Lung (tissue), 12 donors: ENCODE data around the gene MRPL44. TPM values are rescaled to one million over a fixed set of nuclear protein-coding genes. Genes with fewer than 3 reads are reported as not detected.
A peak's percentile ranks its signal among the peaks of the same experiment; 100 is the strongest.

ENCODE experiments used
- ATAC-seq: fragments of 200-7000 bp; cut with Tn5 transposase; one replicate; pipeline ENCODE4 v1.9.1; 2020; ENCODE audit warnings: moderate number of reproducible peaks; ENCODE audit not compliant: insufficient read depth, low FRiP score
- DNase-seq, 3 donors: peaks; one replicate each; pipeline ENCODE4 v3.0.0-alpha.2; 2013 to 2017
- H3K27ac ChIP-seq, 2 donors: one replicate each; pipeline ENCODE4 v1.5.1; 2013; ENCODE audit warnings: mild to moderate bottlenecking in 2 of 2, moderate library complexity in 2 of 2, control low read depth in 1 of 2, inconsistent platforms in 1 of 2, low read depth in 1 of 2, low read length in 1 of 2
- H3K27me3 ChIP-seq, 3 donors: one replicate each; pipeline ENCODE4 v1.5.1; 2013; ENCODE audit warnings: low read length in 2 of 3; ENCODE audit not compliant: control insufficient read depth in 3 of 3, insufficient read depth in 3 of 3
- H3K36me3 ChIP-seq, 4 donors: one replicate each; pipeline ENCODE4 v1.5.1; 2013; ENCODE audit warnings: low read length in 4 of 4, mild to moderate bottlenecking in 1 of 4, moderate library complexity in 1 of 4; ENCODE audit not compliant: control insufficient read depth in 4 of 4, insufficient read depth in 4 of 4
- H3K4me1 ChIP-seq, 5 donors: one replicate each; pipeline ENCODE4 v1.5.1; 2013; ENCODE audit warnings: low read length in 5 of 5, mild to moderate bottlenecking in 2 of 5, moderate library complexity in 1 of 5; ENCODE audit not compliant: control insufficient read depth in 5 of 5, insufficient read depth in 5 of 5
- H3K4me3 ChIP-seq: one replicate; pipeline ENCODE4 v1.5.1; 2013; ENCODE audit warnings: mild to moderate bottlenecking, control low read depth, moderate library complexity
- H3K9ac ChIP-seq, 2 donors: one replicate each; pipeline ENCODE4 v1.5.1; 2013; ENCODE audit warnings: low read length in 2 of 2, control low read depth in 1 of 2; ENCODE audit not compliant: insufficient read depth in 1 of 2
- H3K9me3 ChIP-seq, 4 donors: one replicate each; pipeline ENCODE4 v1.5.1; 2013; ENCODE audit warnings: low read length in 3 of 4, mild to moderate bottlenecking in 1 of 4, moderate library complexity in 1 of 4; ENCODE audit not compliant: control insufficient read depth in 4 of 4, insufficient read depth in 3 of 4
- WGBS, 2 donors: extraction: QIAGEN DNeasy Blood & Tissue Kit; methylation state at CpG; one replicate each; pipeline ENCODE4 v1.1.7; 2013; 5-methylcytosine and 5-hydroxymethylcytosine counted together
- polyA plus RNA-seq, 2 donors: library from polyadenylated mRNA; stranded (reverse); fragments of 200-250 nt; gene quantifications; one replicate each; pipeline ENCODE4 v1.2.1, GENCODE V29; 2013
- total RNA-seq, 2 donors: library from RNA; depleted of rRNA in 1 of 2; stranded (reverse); fragments of >200 nt in 1 of 2; gene quantifications; one replicate each; pipeline ENCODE4 v1.2.1, GENCODE V29; 2014 to 2021
- TF ChIP-seq, protein P1 (sequence below): IDR thresholded peaks from 2 replicates; pipeline ENCODE4 v1.5.1; 2012; ENCODE audit warnings: mild to moderate bottlenecking; ENCODE audit errors: control extremely low read depth, extremely low read depth
- donor health status: control.
- donor health status: control.
- donor health status: Bipolar disorder and iron deficiency.
- donor health status: healthy.
- donor health status: DM: yes; HTN: yes; CAD: no.

MRPL44 gene
- total and polyA plus RNA-seq, 4 donors, result 20.4 to 23.1 (median 21.5) TPM

DNA sequence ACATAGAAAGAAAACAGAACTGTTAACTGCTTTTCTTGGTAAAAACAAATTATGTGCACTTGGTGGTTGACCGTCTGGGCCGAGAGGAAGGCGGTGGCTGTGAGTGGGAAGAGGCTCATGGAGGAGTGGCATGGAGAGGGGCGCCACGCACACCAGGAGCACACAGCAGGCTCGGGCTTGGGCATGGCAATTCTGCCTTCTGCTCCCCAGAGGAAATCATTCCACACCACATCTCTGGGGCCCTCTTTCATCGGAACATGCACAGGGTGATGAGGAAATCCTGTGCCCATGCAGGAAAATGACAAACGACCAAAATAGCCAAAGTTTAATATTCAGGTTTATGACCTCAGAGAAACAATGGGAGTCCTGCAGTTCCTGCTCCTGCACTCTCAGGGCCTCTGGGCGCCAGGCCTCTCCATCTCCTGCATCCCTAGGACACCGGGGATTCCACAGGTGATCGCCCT lies 38.6 kb upstream of the MRPL44 start:
- Histone ChIP-seq H3K36me3 (peaks cover 0 to 14% (median 10%) of the 10 kb centered on the region in 4 donors), H3K4me1 (peaks cover 10 to 26% (median 13%) of the 10 kb centered on the region in 5 donors), H3K9me3 (no peaks in the 10 kb centered on the region), H3K27ac (no peak overlapping the region), H3K9ac (no peak overlapping the region), H3K27me3 (no peaks in the 10 kb centered on the region), H3K4me3 (no peak overlapping the region)
- TF ChIP-seq, protein P1, sequence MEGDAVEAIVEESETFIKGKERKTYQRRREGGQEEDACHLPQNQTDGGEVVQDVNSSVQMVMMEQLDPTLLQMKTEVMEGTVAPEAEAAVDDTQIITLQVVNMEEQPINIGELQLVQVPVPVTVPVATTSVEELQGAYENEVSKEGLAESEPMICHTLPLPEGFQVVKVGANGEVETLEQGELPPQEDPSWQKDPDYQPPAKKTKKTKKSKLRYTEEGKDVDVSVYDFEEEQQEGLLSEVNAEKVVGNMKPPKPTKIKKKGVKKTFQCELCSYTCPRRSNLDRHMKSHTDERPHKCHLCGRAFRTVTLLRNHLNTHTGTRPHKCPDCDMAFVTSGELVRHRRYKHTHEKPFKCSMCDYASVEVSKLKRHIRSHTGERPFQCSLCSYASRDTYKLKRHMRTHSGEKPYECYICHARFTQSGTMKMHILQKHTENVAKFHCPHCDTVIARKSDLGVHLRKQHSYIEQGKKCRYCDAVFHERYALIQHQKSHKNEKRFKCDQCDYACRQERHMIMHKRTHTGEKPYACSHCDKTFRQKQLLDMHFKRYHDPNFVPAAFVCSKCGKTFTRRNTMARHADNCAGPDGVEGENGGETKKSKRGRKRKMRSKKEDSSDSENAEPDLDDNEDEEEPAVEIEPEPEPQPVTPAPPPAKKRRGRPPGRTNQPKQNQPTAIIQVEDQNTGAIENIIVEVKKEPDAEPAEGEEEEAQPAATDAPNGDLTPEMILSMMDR, result no peak
- DNase-seq (no peak), ATAC-seq (no peak)
- 18 to 52% methylated on average over 11 of the region's 11 CpGs for WGBS, 2 donors

DNA sequence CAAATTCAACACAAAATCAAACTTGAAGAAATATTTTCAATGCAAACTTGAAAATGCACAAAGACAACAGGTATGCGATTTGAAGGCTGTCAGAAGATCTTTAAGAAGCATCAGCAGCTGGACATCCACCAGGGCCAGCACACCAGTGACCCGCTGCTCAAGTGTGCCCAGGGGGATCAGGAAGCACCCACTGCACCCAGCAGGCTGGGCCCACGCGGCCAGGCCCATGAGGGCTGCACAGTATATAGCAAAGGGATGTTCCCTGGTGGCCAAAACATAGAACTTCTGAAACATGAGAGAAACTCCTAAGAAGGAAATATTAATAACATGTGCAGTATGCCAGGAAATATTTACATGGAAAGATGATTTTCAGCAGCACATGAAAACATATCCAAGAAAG lies 37.2 kb upstream of the MRPL44 start:
- 91 to 93% methylated on average over 4 of the region's 4 CpGs for WGBS, 2 donors
- no peak overlapping the region for H3K4me3 ChIP-seq
- H3K36me3 ChIP-seq, result peaks cover 0 to 14% (median 10%) of the 10 kb centered on the region in 4 donors
- DNase-seq (no peak), ATAC-seq (no peak)
- H3K9me3 ChIP-seq, result no peaks in the 10 kb centered on the region
- TF ChIP-seq, protein P1, result no peak
- no peak overlapping the region for H3K27ac ChIP-seq
- no peak overlapping the region for H3K9ac ChIP-seq
- no peaks in the 10 kb centered on the region for H3K27me3 ChIP-seq
- peaks cover 10 to 17% (median 12%) of the 10 kb centered on the region in 5 donors for H3K4me1 ChIP-seq

DNA sequence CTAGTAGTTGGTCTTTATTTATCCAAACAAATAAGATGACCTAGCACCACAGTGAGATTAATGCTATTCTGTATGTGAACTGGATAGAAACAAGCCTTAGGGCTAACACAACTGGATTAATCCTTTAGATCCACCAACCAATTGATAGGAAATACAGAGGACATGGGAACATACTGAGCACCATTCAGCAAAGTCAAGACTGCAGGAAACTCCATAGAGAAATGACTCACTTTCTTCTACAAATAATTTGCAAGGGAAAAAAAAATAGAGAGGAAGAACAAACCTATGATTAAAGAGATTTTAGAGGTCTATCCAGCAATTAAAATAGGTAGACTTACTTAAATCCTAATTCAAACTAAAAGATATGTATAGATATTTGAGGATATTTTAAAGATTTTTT lies 36.1 kb upstream of the MRPL44 start:
- Histone ChIP-seq H3K9me3 (no peaks in the 10 kb centered on the region), H3K36me3 (peaks cover 0 to 6% (median 4%) of the 10 kb centered on the region in 4 donors), H3K9ac (no peak overlapping the region), H3K27me3 (no peaks in the 10 kb centered on the region), H3K4me1 (peaks cover 7 to 13% (median 12%) of the 10 kb centered on the region in 5 donors), H3K4me3 (no peak overlapping the region), H3K27ac (no peak overlapping the region)
- ATAC-seq, result no peak
- TF ChIP-seq, protein P1, result no peak
- no peak for DNase-seq

DNA sequence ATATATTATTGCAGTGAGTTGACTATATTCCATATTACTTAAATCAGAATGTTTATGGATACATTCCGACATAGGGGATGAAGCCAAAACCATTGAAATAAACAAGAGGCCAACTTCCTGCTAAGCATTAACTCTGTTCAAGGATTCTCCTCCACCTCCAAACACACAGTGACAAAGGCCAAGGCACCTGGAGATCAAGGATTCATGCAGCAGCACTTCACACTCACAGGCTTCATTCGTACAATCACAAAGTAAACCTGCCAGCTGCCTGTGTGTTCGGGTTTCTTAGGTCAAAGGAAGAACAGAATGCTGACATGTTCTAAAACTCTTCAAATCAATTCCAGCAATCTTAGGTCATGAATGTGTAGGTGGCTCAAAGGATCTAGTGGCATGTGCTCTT lies 35.0 kb upstream of the MRPL44 start:
- TF ChIP-seq, protein P1, result no peak
- H3K27me3 ChIP-seq, result no peaks in the 10 kb centered on the region
- peak in 2 of 3 donors; percentile 36 to 67 for DNase-seq
- H3K9me3 ChIP-seq, result peaks cover 0 to 5% (median 3%) of the 10 kb centered on the region in 4 donors
- 59 to 76% methylated on average over 3 of the region's 3 CpGs for WGBS, 2 donors
- H3K36me3 ChIP-seq, result peaks cover 0 to 11% (median 5%) of the 10 kb centered on the region in 4 donors
- H3K9ac ChIP-seq, result no peak overlapping the region
- ATAC-seq, result no peak
- H3K4me1 ChIP-seq, result peaks cover 3 to 13% (median 10%) of the 10 kb centered on the region in 5 donors
- no peak overlapping the region for H3K27ac ChIP-seq
- no peak overlapping the region for H3K4me3 ChIP-seq
